Upper lobe of right lung (tissue), 1 donor: ENCODE measurements around the gene ANKRD50. TPM values are rescaled to one million over a fixed set of nuclear protein-coding genes. Genes with fewer than 3 reads are reported as not detected.

Source experiments
- ATAC-seq: fragments of 200-7000 bp; cut with Tn5 transposase; one replicate; pipeline ENCODE4 v1.9.1; 2020; ENCODE audit warnings: mild to moderate bottlenecking, moderate library complexity
- DNase-seq: peaks from one replicate; pipeline ENCODE4 v3.0.0-alpha.2; 2020
- H3K27ac ChIP-seq: fragments of 200-600 bp; one replicate; pipeline ENCODE4 v1.8.0; 2022
- H3K27me3 ChIP-seq: fragments of 200-600 bp; one replicate; pipeline ENCODE4 v1.8.0; 2022; ENCODE audit warnings: mild to moderate bottlenecking
- H3K36me3 ChIP-seq: fragments of 200-600 bp; one replicate; pipeline ENCODE4 v1.8.0; 2022
- H3K4me1 ChIP-seq: fragments of 200-600 bp; one replicate; pipeline ENCODE4 v1.8.0; 2022
- H3K4me3 ChIP-seq: fragments of 200-600 bp; one replicate; pipeline ENCODE4 v1.8.0; 2022; ENCODE audit warnings: mild to moderate bottlenecking
- H3K9me3 ChIP-seq: fragments of 200-600 bp; one replicate; pipeline ENCODE4 v1.8.0; 2022
- CTCF ChIP-seq: fragments of 200-600 bp; IDR thresholded peaks from one replicate; pipeline ENCODE4 v1.8.0; 2022; ENCODE audit warnings: antibody characterized with exemption
- intact Hi-C: fragments of 100-400 bp; cut with DNase I; formaldehyde crosslinking; loops from one replicate; pipeline ENCODE4 v1.11.0; 2022
- total RNA-seq: library from RNA; stranded (reverse); fragmentation: NEBNext Ultra II Directional; extraction: Animal tissue kit (Norgen Biotek cat#: 25700); gene quantifications from one replicate; pipeline ENCODE4 v1.2.1, GENCODE V29; 2021
- donor health status: DM: no; HTN: yes; CAD: no; lungs with severe emphysema.

ANKRD50 gene
- total RNA-seq, 1 donor from 2014 or later: 25.9 TPM

GRCh38 chr4:124633285-124633941 lies 79.1 kb downstream of the ANKRD50 start:
- DNase-seq (no peak), ATAC-seq (no peak)
- Histone ChIP-seq H3K27me3 (no peaks in the 10 kb centered on the region), H3K36me3 (no peaks in the 10 kb centered on the region), H3K4me3 (no peak overlapping the region), H3K9me3 (no peaks in the 10 kb centered on the region), H3K27ac (no peak overlapping the region), H3K4me1 (no peaks in the 10 kb centered on the region)
- TF ChIP-seq CTCF: no peak
- intact Hi-C loops: no loop called here

- Histone ChIP-seq H3K36me3 (no peaks in the 10 kb centered on the region), H3K4me1 (no peaks in the 10 kb centered on the region), H3K27me3 (no peaks in the 10 kb centered on the region), H3K27ac (no peak overlapping the region), H3K4me3 (no peak overlapping the region), H3K9me3 (no peaks in the 10 kb centered on the region)
- intact Hi-C loops: no loop called here
- DNase-seq (no peak), ATAC-seq (no peak)
- TF ChIP-seq CTCF: no peak
Measured at GRCh38 chr4:124632439-124632838, 80.1 kb downstream of the ANKRD50 start.

GRCh38 chr4:124631760-124632159 lies 80.8 kb downstream of the ANKRD50 start:
- intact Hi-C loops: no loop called here
- Histone ChIP-seq H3K9me3 (no peaks in the 10 kb centered on the region), H3K4me3 (no peak overlapping the region), H3K4me1 (no peaks in the 10 kb centered on the region), H3K36me3 (no peaks in the 10 kb centered on the region), H3K27me3 (no peaks in the 10 kb centered on the region), H3K27ac (no peak overlapping the region)
- no peak for DNase-seq
- peak; percentile 75 for ATAC-seq
- no peak for TF ChIP-seq CTCF

GRCh38 chr4:124629681-124630080 lies 82.9 kb downstream of the ANKRD50 start:
- DNase-seq: no peak
- H3K4me1 ChIP-seq: no peaks in the 10 kb centered on the region
- no peak for TF ChIP-seq CTCF
- no peak for ATAC-seq
- no peak overlapping the region for H3K27ac ChIP-seq
- H3K36me3 ChIP-seq: no peaks in the 10 kb centered on the region
- no peaks in the 10 kb centered on the region for H3K27me3 ChIP-seq
- no peaks in the 10 kb centered on the region for H3K9me3 ChIP-seq
- H3K4me3 ChIP-seq: no peak overlapping the region
- intact Hi-C loops: no loop called here
